GM12878 (cell line): ENCODE data around the gene RGL4. TPM values are rescaled to one million over a fixed set of nuclear protein-coding genes. Genes with fewer than 3 reads are reported as not detected.

Experiments used
- E2F8 ChIP-seq: fragments of 450-650 bp; IDR thresholded peaks from 2 replicates; pipeline ENCODE4 v1.6.1; 2018; ENCODE audit warnings: mild to moderate bottlenecking, low read depth, moderate library complexity; ENCODE audit not compliant: partially characterized antibody
- IRF3 ChIP-seq: fragments of 450-650 bp; IDR thresholded peaks from 2 replicates; pipeline ENCODE4 v1.6.1; 2014; ENCODE audit warnings: mild to moderate bottlenecking
- MEF2B ChIP-seq: fragments of 450-650 bp; IDR thresholded peaks from 2 replicates; pipeline ENCODE4 v1.6.1; 2018; ENCODE audit warnings: mild to moderate bottlenecking, moderate library complexity; ENCODE audit not compliant: partially characterized antibody, poor library complexity, severe bottlenecking
- MYB ChIP-seq: fragments of 150-350 bp; IDR thresholded peaks from 2 replicates; pipeline ENCODE4 v1.6.1; 2014; ENCODE audit warnings: mild to moderate bottlenecking, low read depth, low read length, borderline replicate concordance
- SIN3A ChIP-seq: IDR thresholded peaks from 2 replicates; pipeline ENCODE4 v1.6.1; 2012; ENCODE audit warnings: low read depth, low read length, improper control_type of control experiment
- polyA plus RNA-seq, 11 experiments: library from polyadenylated mRNA; depleted of rRNA in 4 of 11; unstranded in 6 of 11; stranded (reverse) in 5 of 11; fragments of >200 nt; fragmentation: Nextera tagmentation in 4 of 11; fragmentation: Illumina TruSeq in 1 of 11; extraction: Ambion mirVana in 4 of 11; extraction: Trizol in 1 of 11; gene quantifications; 1 replicate in 1 of 11; 2 replicates in 10 of 11; pipeline versions ENCODE4 v1.2.1 to v1.2.3, GENCODE V29; 2011 to 2016; ENCODE audit warnings: inconsistent platforms in 2 of 11, missing spikeins in 2 of 11, low read depth in 1 of 11
- total RNA-seq, 4 experiments: library from RNA; depleted of rRNA in 3 of 4; stranded (reverse); fragments of >200 nt in 3 of 4; fragmentation: Illumina TruSeq in 1 of 4; extraction: Trizol in 1 of 4; gene quantifications; 2 replicates each; pipeline versions ENCODE4 v1.2.1 to v1.2.3, GENCODE V29; 2013 to 2021
- TF ChIP-seq, protein P1 (sequence below): fragments of 450-650 bp; formaldehyde crosslinking; IDR thresholded peaks from 2 replicates; pipeline ENCODE4 v1.4.0; 2022; ENCODE audit warnings: mild to moderate bottlenecking, moderate library complexity

RGL4 gene
- total and polyA plus RNA-seq, 10 of the 15 experiments (the other 5 are each of a cell fraction or from before 2014, with no cell fraction given), result 1.4 to 9.0 (median 2.0) TPM; not detected in 1

- TF ChIP-seq, protein P1, sequence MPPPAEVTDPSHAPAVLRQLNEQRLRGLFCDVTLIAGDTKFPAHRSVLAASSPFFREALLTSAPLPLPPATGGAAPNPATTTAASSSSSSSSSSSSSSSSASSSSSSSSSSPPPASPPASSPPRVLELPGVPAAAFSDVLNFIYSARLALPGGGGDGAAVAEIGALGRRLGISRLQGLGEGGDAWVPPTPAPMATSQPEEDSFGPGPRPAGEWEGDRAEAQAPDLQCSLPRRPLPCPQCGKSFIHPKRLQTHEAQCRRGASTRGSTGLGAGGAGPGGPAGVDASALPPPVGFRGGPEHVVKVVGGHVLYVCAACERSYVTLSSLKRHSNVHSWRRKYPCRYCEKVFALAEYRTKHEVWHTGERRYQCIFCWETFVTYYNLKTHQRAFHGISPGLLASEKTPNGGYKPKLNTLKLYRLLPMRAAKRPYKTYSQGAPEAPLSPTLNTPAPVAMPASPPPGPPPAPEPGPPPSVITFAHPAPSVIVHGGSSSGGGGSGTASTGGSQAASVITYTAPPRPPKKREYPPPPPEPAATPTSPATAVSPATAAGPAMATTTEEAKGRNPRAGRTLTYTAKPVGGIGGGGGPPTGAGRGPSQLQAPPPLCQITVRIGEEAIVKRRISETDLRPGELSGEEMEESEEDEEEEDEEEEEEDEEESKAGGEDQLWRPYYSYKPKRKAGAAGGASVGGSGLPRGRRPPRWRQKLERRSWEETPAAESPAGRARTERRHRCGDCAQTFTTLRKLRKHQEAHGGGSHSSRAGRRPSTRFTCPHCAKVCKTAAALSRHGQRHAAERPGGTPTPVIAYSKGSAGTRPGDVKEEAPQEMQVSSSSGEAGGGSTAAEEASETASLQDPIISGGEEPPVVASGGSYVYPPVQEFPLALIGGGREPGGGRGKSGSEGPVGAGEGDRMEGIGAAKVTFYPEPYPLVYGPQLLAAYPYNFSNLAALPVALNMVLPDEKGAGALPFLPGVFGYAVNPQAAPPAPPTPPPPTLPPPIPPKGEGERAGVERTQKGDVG, result no peak
- TF ChIP-seq MEF2B (no peak), SIN3A (no peak), IRF3 (no peak), E2F8 (no peak), MYB (no peak)
These were observed 52.5 kb downstream of the RGL4 start (continued) for GRCh38 chr22:23743303-23743705.
